ENCODE data around the gene M1AP. TPM values are rescaled to one million over a fixed set of nuclear protein-coding genes. Genes with fewer than 3 reads are reported as not detected.

The M1AP gene
- polyA plus RNA-seq, 3 donors: 1.00 to 4.6 (median 1.8) TPM

DNA sequence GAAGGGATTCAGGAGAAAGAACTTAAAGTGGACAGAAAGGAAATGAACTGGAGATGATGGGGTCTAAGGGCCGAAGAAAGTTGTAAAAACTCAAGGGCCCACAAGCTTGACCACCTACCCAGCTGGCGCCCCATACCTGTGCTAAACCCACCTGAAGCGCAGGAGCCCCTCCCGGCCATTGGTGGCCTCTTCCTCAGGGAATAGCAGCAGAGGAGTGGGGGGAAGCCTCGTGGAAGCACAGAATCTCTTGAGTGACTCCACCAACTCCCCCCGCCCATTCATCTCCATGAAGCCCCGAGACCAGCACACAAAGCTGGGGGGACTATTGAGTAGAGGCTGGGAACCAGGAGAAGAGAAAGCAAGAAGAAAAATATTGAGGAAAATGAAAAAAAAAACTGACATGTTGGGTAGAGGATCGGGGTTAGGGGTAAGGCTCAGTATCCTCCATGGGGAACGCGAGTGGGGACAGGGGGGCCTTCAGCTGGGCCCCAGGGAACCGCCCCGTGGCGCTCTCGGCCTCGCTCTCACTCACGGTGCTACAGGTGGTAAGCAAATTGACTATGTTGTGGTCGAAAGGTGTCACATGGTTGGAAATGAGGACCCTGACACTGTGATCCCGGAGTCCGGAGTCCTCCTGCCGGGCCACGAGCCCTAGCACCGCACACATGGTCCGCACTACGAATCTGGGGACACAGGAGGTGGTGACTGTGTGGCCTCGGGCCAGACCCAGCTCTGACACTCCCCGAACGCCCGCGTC, 119.4 kb downstream of the M1AP start:
- peaks cover 36 to 47% of the 10 kb centered on the region in 2 donors for H3K36me3 Mint-ChIP-seq
- WGBS (ENCODE audit: insufficient coverage): 1% methylated on average over 20 of the region's 29 CpGs
- H3K36me3 ChIP-seq (replicated peaks in 1 of 2; ENCODE audit: control insufficient read depth in 1 of 2, insufficient read depth in 2 of 2, low read length in 2 of 2): peaks cover 23 to 40% of the 10 kb centered on the region in 2 donors
- TF ChIP-seq, protein P1, sequence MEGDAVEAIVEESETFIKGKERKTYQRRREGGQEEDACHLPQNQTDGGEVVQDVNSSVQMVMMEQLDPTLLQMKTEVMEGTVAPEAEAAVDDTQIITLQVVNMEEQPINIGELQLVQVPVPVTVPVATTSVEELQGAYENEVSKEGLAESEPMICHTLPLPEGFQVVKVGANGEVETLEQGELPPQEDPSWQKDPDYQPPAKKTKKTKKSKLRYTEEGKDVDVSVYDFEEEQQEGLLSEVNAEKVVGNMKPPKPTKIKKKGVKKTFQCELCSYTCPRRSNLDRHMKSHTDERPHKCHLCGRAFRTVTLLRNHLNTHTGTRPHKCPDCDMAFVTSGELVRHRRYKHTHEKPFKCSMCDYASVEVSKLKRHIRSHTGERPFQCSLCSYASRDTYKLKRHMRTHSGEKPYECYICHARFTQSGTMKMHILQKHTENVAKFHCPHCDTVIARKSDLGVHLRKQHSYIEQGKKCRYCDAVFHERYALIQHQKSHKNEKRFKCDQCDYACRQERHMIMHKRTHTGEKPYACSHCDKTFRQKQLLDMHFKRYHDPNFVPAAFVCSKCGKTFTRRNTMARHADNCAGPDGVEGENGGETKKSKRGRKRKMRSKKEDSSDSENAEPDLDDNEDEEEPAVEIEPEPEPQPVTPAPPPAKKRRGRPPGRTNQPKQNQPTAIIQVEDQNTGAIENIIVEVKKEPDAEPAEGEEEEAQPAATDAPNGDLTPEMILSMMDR (IDR thresholded peaks at IDR 0.05): no peak
- peaks cover 28 to 46% of the 10 kb centered on the region in 2 donors for H3K4me1 ChIP-seq (ENCODE audit: control insufficient read depth in 1 of 2, insufficient read depth in 2 of 2, low read length in 2 of 2)
- peaks cover 26% of the 10 kb centered on the region for H4K20me1 ChIP-seq (ENCODE audit: insufficient read depth, low read length)
- H3K9ac ChIP-seq (ENCODE audit: insufficient read depth, low read length, poor library complexity, severe bottlenecking): peak overlapping the region; percentile 96
- H3K9me3 Mint-ChIP-seq: peaks cover 0 to 8% (median 0%) of the 10 kb centered on the region in 7 donors
- DNase-seq: no peak
- peak overlapping the region; percentile 91 to 95 for H3K27ac ChIP-seq (ENCODE audit: low read depth in 1 of 2, low read length in 2 of 2)
- peak overlapping the region; percentile 95 to 98 (median 96) for H3K27ac Mint-ChIP-seq
- H3K4me1 Mint-ChIP-seq: peaks cover 42% of the 10 kb centered on the region
- intact Hi-C loops (cut with micrococcal nuclease): loop anchor here (1.0 to 5.0 kb wide), 4 partner anchors 21 to 71 kb away; partner anchors contain the start of genes CCDC142 (in 2 of the 2), INO80B (in 2 of the 2), TTC31 (in 2 of the 2) and WBP1 (in 2 of the 2)
- H2AFZ ChIP-seq (ENCODE audit: insufficient read depth, low read depth, low read length, poor library complexity, severe bottlenecking): peak overlapping the region; percentile 90
- H3K27me3 ChIP-seq (ENCODE audit: control insufficient read depth in 2 of 2, insufficient read depth in 2 of 2, low read length in 2 of 2): no peaks in the 10 kb centered on the region
- H3K9me3 ChIP-seq (replicated peaks in 1 of 2; ENCODE audit: control insufficient read depth in 1 of 2, insufficient read depth in 1 of 2, low read length in 2 of 2): no peaks in the 10 kb centered on the region
- H3K27me3 Mint-ChIP-seq (ENCODE audit: low read depth in 3 of 3): peaks cover 0 to 8% (median 5%) of the 10 kb centered on the region in 3 donors
- peak overlapping the region; percentile 65 to 96 (median 87) for H3K4me3 ChIP-seq (replicated peaks in 1 of 3; ENCODE audit: low read depth in 2 of 3, low read length in 3 of 3)
- H3K4me3 Mint-ChIP-seq: peak overlapping the region; percentile 94 to 98
- H3K4me2 ChIP-seq (replicated peaks; ENCODE audit: extremely low read depth, low read length, poor library complexity, severe bottlenecking): peak overlapping the region; percentile 96
- H3K79me2 ChIP-seq (ENCODE audit: insufficient read depth, low read length): peaks cover 29% of the 10 kb centered on the region

DNA sequence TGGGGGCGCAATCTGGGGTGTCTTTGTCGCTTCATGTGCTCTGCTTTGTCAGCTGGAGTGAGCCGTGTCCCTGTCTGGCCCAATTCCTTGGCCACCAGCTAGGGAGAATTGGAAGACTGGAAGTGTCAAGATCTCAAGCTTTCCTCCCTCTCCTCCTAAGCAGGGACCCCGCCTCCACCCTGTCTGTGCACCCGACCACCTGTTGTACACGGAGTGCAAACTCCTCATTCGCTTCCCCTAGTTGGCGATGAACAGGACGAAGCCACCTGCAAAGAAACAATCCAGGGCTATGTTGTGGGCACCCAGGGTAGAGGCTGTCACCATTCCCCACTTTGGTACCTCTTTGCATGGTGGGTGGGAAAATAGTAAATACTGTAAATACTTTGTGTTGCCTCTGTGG, 120.4 kb downstream of the M1AP start:
- Histone ChIP-seq H3K9ac (ENCODE audit: insufficient read depth, low read length, poor library complexity, severe bottlenecking) (no peak overlapping the region), H3K79me2 (ENCODE audit: insufficient read depth, low read length) (peaks cover 29% of the 10 kb centered on the region), H3K4me2 (replicated peaks; ENCODE audit: extremely low read depth, low read length, poor library complexity, severe bottlenecking) (no peak overlapping the region), H4K20me1 (ENCODE audit: insufficient read depth, low read length) (peaks cover 26% of the 10 kb centered on the region), H3K27me3 (ENCODE audit: control insufficient read depth in 2 of 2, insufficient read depth in 2 of 2, low read length in 2 of 2) (no peaks in the 10 kb centered on the region), H3K36me3 (replicated peaks in 1 of 2; ENCODE audit: control insufficient read depth in 1 of 2, insufficient read depth in 2 of 2, low read length in 2 of 2) (peaks cover 18 to 30% of the 10 kb centered on the region in 2 donors), H3K9me3 (replicated peaks in 1 of 2; ENCODE audit: control insufficient read depth in 1 of 2, insufficient read depth in 1 of 2, low read length in 2 of 2) (no peaks in the 10 kb centered on the region), H3K27ac (ENCODE audit: low read depth in 1 of 2, low read length in 2 of 2) (peak overlapping the region in 1 of 2 donors; percentile 59), H2AFZ (ENCODE audit: insufficient read depth, low read depth, low read length, poor library complexity, severe bottlenecking) (no peak overlapping the region), H3K4me3 (replicated peaks in 1 of 3; ENCODE audit: low read depth in 2 of 3, low read length in 3 of 3) (no peak overlapping the region), H3K4me1 (ENCODE audit: control insufficient read depth in 1 of 2, insufficient read depth in 2 of 2, low read length in 2 of 2) (peaks cover 28 to 46% of the 10 kb centered on the region in 2 donors)
- Mint-ChIP-seq H3K27me3 (ENCODE audit: low read depth in 3 of 3) (peaks cover 2 to 8% (median 7%) of the 10 kb centered on the region in 3 donors), H3K4me1 (peaks cover 42% of the 10 kb centered on the region), H3K27ac (peak overlapping the region in 3 of 7 donors; percentile 22 to 64 (median 30)), H3K4me3 (no peak overlapping the region), H3K36me3 (peaks cover 28 to 41% of the 10 kb centered on the region in 2 donors), H3K9me3 (peaks cover 0 to 8% (median 0%) of the 10 kb centered on the region in 7 donors)
- intact Hi-C loops (cut with micrococcal nuclease): loop anchor here (2.0 to 5.0 kb wide), 3 partner anchors 45 to 70 kb away; partner anchors contain the start of genes CCDC142 (in 2 of the 2), INO80B (in 2 of the 2), TTC31 (in 2 of the 2) and WBP1 (in 2 of the 2)
- no peak for DNase-seq
- 100% methylated on average over 5 of the region's 9 CpGs for WGBS (ENCODE audit: insufficient coverage)
- TF ChIP-seq, protein P1 (IDR thresholded peaks at IDR 0.05): no peak

All from CD14-positive monocyte (primary cell).